WERI-Rb-1 (cell line): Measurements from ENCODE around the gene ACSM6.

ENCODE experiments used
- DNase-seq: peaks from one replicate; pipeline ENCODE4 v3.0.0-alpha.2; 2020
- H3K27ac ChIP-seq: fragments of 250-450 bp; sonication (Bioruptor Pico); 2 replicates; pipeline ENCODE4 v1.5.1; 2020; ENCODE audit warnings: mild to moderate bottlenecking, moderate library complexity
- H3K27me3 ChIP-seq: fragments of 250-450 bp; sonication (Bioruptor Pico); 2 replicates; pipeline ENCODE4 v1.5.1; 2021; ENCODE audit warnings: mild to moderate bottlenecking, low read depth, moderate library complexity; ENCODE audit not compliant: insufficient read depth, severe bottlenecking
- H3K36me3 ChIP-seq: fragments of 250-450 bp; sonication (Bioruptor Pico); 2 replicates; pipeline ENCODE4 v1.5.1; 2020; ENCODE audit warnings: mild to moderate bottlenecking, moderate library complexity
- H3K4me3 ChIP-seq: 2 replicates; pipeline ENCODE4 v1.5.1; 2011; ENCODE audit warnings: low read depth, mild to moderate bottlenecking, control low read depth, low read length
- H3K9me3 ChIP-seq: fragments of 250-450 bp; sonication (Bioruptor Pico); 2 replicates; pipeline ENCODE4 v1.5.1; 2021; ENCODE audit warnings: mild to moderate bottlenecking, moderate library complexity; ENCODE audit not compliant: severe bottlenecking
- TF ChIP-seq, protein P1 (sequence below): IDR thresholded peaks from 2 replicates; pipeline ENCODE4 v1.5.1; 2011; ENCODE audit warnings: low read depth, mild to moderate bottlenecking, control low read depth, inconsistent platforms, low read length

Gene ACSM6

GRCh38 chr10:95208702-95209391 lies 14.8 kb downstream of the ACSM6 start:
- TF ChIP-seq, protein P1, sequence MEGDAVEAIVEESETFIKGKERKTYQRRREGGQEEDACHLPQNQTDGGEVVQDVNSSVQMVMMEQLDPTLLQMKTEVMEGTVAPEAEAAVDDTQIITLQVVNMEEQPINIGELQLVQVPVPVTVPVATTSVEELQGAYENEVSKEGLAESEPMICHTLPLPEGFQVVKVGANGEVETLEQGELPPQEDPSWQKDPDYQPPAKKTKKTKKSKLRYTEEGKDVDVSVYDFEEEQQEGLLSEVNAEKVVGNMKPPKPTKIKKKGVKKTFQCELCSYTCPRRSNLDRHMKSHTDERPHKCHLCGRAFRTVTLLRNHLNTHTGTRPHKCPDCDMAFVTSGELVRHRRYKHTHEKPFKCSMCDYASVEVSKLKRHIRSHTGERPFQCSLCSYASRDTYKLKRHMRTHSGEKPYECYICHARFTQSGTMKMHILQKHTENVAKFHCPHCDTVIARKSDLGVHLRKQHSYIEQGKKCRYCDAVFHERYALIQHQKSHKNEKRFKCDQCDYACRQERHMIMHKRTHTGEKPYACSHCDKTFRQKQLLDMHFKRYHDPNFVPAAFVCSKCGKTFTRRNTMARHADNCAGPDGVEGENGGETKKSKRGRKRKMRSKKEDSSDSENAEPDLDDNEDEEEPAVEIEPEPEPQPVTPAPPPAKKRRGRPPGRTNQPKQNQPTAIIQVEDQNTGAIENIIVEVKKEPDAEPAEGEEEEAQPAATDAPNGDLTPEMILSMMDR, result no peak
- no peak for DNase-seq
- Histone ChIP-seq H3K27ac (no peak overlapping the region), H3K27me3 (no peaks in the 10 kb centered on the region), H3K36me3 (no peaks in the 10 kb centered on the region), H3K9me3 (no peaks in the 10 kb centered on the region), H3K4me3 (no peak overlapping the region)

GRCh38 chr10:95209509-95210127 lies 15.6 kb downstream of the ACSM6 start:
- no peak overlapping the region for H3K27ac ChIP-seq
- no peaks in the 10 kb centered on the region for H3K9me3 ChIP-seq
- TF ChIP-seq, protein P1, result no peak
- H3K4me3 ChIP-seq, result no peak overlapping the region
- H3K36me3 ChIP-seq, result no peaks in the 10 kb centered on the region
- no peak for DNase-seq
- H3K27me3 ChIP-seq, result no peaks in the 10 kb centered on the region

GRCh38 chr10:95211606-95212279 lies 17.7 kb downstream of the ACSM6 start:
- Histone ChIP-seq H3K27ac (no peak overlapping the region), H3K36me3 (no peaks in the 10 kb centered on the region), H3K9me3 (no peaks in the 10 kb centered on the region), H3K4me3 (no peak overlapping the region), H3K27me3 (no peaks in the 10 kb centered on the region)
- TF ChIP-seq, protein P1, result no peak
- no peak for DNase-seq

DNA sequence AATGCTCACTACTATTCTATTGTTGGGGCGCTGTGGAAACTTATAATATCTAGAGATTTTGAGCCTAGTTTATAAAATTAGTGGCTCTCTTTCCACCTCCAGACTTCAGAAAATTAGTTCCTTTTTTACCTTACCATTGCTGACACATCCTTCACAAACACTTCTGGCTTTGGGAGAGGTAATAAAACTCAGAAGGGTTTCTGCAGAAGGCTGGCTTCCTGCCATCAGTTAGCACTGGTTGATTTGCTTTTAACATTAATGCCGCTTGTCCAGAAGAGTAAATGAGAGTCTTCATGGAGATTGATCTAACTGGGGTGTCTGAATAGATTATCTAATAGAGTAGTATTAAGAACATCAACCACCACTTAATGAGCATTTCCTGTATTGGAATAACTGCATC lies 20.3 kb downstream of the ACSM6 start:
- TF ChIP-seq, protein P1, result no peak
- Histone ChIP-seq H3K27ac (no peak overlapping the region), H3K27me3 (no peaks in the 10 kb centered on the region), H3K36me3 (no peaks in the 10 kb centered on the region), H3K4me3 (no peak overlapping the region), H3K9me3 (no peaks in the 10 kb centered on the region)
- no peak for DNase-seq

- Histone ChIP-seq H3K4me3 (no peak overlapping the region), H3K27ac (no peak overlapping the region), H3K27me3 (no peaks in the 10 kb centered on the region), H3K9me3 (no peaks in the 10 kb centered on the region), H3K36me3 (no peaks in the 10 kb centered on the region)
- no peak for DNase-seq
- TF ChIP-seq, protein P1, result no peak
Measured at GRCh38 chr10:95214793-95215192, 20.8 kb downstream of the ACSM6 start.
